HepG2 (cell line): ENCODE results near the gene RABGAP1L. TPM values are rescaled to one million over a fixed set of nuclear protein-coding genes. Genes with fewer than 3 reads are reported as not detected.
"Not testable (repeated sequence)": the region's sequence is repeated elsewhere in the genome, so short reads cannot be mapped to it uniquely, and the experiment has no call there.

ENCODE experiments used
- ATAC-seq: fragments of 200-7000 bp; cut with Tn5 transposase; 3 replicates; pipeline ENCODE4 v1.9.1; 2020; ENCODE audit warnings: mild to moderate bottlenecking, moderate library complexity
- BruUV-seq: library from RNA; stranded (reverse); fragments of 400-500 nt; replicated peaks from 2 replicates; lab custom pipeline; 2021; lab: Mats Ljungman, UMichigan
- CTCF ChIA-PET: fragments of 300-600 bp; formaldehyde crosslinking; extraction: SDS; loops from one replicate; lab custom pipeline; 2021; ENCODE audit warnings: low total read pairs, inconsistent platforms, low intra/inter-chr PET ratio; lab: Yijun Ruan, JAX
- POLR2A ChIA-PET: fragments of 350-600 bp; sonication (Branson Sonifier 250); formaldehyde crosslinking; loops from one replicate; lab custom pipeline; 2020; ENCODE audit warnings: antibody characterized with exemption, inconsistent platforms; lab: Yijun Ruan, JAX
- DNase-seq: peaks from one replicate; pipeline ENCODE4 v3.0.0-alpha.2; 2015; ENCODE audit warnings: low spot score
- FAIRE-seq: peaks from 3 replicates; lab custom pipeline; 2011; peaks lifted over from hg19 to GRCh38; lab: Jason Lieb, UNC
- H2AFZ ChIP-seq: one replicate; pipeline ENCODE4 v1.6.1; 2011; ENCODE audit warnings: low read length, inconsistent platforms
- H3K27ac ChIP-seq: fragments of 300-600 bp; 3 replicates; pipeline ENCODE4 v1.8.0; 2011; ENCODE audit warnings: mixed run types, mild to moderate bottlenecking, mixed read lengths, low read length, inconsistent platforms; ENCODE audit not compliant: insufficient read depth; ENCODE audit errors: extremely low read length
- H3K27me3 ChIP-seq, 2 experiments: fragments of 200-600 bp in 1 of 2; 2 replicates in 1 of 2; 3 replicates in 1 of 2; pipeline versions ENCODE4 v1.6.0 to v1.8.0; 2011; ENCODE audit warnings: low read length in 2 of 2, mild to moderate bottlenecking in 2 of 2, moderate library complexity in 2 of 2, inconsistent platforms in 1 of 2; ENCODE audit not compliant: insufficient read depth in 2 of 2, control insufficient read depth in 1 of 2
- H3K36me3 ChIP-seq, 2 experiments: fragments of 200-600 bp in 1 of 2; replicated peaks in 1 of 2; 2 replicates in 1 of 2; 3 replicates in 1 of 2; pipeline versions ENCODE4 v1.5.1 to v1.8.0; 2011; ENCODE audit warnings: low read length in 2 of 2, inconsistent platforms in 1 of 2; ENCODE audit not compliant: insufficient read depth in 2 of 2, control insufficient read depth in 1 of 2
- H3K4me1 ChIP-seq: 2 replicates; pipeline ENCODE4 v1.5.1; 2012; ENCODE audit warnings: low read length, inconsistent platforms; ENCODE audit not compliant: insufficient read depth
- H3K4me2 ChIP-seq: 2 replicates; pipeline ENCODE4 v1.6.0; 2011; ENCODE audit warnings: low read depth, low read length, inconsistent platforms
- H3K4me3 ChIP-seq, 3 experiments: fragments of 200-600 bp in 1 of 3; sonication (generic), shearing (Covaris generic) in 1 of 3; replicated peaks in 1 of 3; 2 replicates each; pipeline ENCODE4 v1.5.1; 2011 to 2016; ENCODE audit warnings: low read length in 3 of 3, inconsistent platforms in 2 of 3, low read depth in 2 of 3, mild to moderate bottlenecking in 2 of 3, control low read depth in 1 of 3, mixed read lengths in 1 of 3; ENCODE audit not compliant: insufficient read depth in 1 of 3
- H3K79me2 ChIP-seq: one replicate; pipeline ENCODE4 v1.6.1; 2011; ENCODE audit warnings: low read length, inconsistent platforms; ENCODE audit not compliant: insufficient read depth
- H3K9ac ChIP-seq: 2 replicates; pipeline ENCODE4 v1.6.0; 2011; ENCODE audit warnings: mild to moderate bottlenecking, low read depth, low read length, inconsistent platforms; ENCODE audit not compliant: insufficient read depth
- H3K9me3 ChIP-seq: 2 replicates; pipeline ENCODE4 v1.5.1; 2012; ENCODE audit warnings: mild to moderate bottlenecking, low read length
- H4K20me1 ChIP-seq: 2 replicates; pipeline ENCODE4 v1.6.0; 2011; ENCODE audit warnings: inconsistent platforms, mild to moderate bottlenecking, low read length, moderate library complexity; ENCODE audit not compliant: insufficient read depth
- ZKSCAN1 ChIP-seq: fragments of 150-350 bp; IDR thresholded peaks from 2 replicates; pipeline ENCODE4 v1.6.1; 2014; ENCODE audit warnings: low read length
- WGBS: methylation state at CpG from one replicate; pipeline ENCODE4 v1.1.6; 2017; ENCODE audit warnings: low lambda C conversion rate; 5-methylcytosine and 5-hydroxymethylcytosine counted together
- in situ Hi-C: cut with HindIII; loops from 2 replicates; pipeline ENCODE4 v1.10.0; 2017; ENCODE audit warnings: low pct_unique_long_range_greater_than_20kb; ENCODE audit not compliant: extremely low pct_ligation_motif_present
- intact Hi-C: fragments of 100-400 bp; cut with micrococcal nuclease; formaldehyde crosslinking; loops from one replicate; pipeline ENCODE4 v1.10.0; 2022; ENCODE audit not compliant: unreplicated experiment
- polyA plus RNA-seq, 8 experiments: library from polyadenylated mRNA; depleted of rRNA in 3 of 8; stranded (reverse) in 7 of 8; unstranded in 1 of 8; fragments of >200 nt; fragmentation: Illumina TruSeq in 4 of 8; extraction: Trizol in 4 of 8; gene quantifications; 2 replicates each; pipeline versions ENCODE4 v1.2.1 to v1.2.3, GENCODE V29; 2011 to 2016; ENCODE audit warnings: low read depth in 4 of 8, missing spikeins in 1 of 8, mixed read lengths in 1 of 8; ENCODE audit not compliant: insufficient read depth in 1 of 8
- total RNA-seq, 5 experiments: library from RNA; depleted of rRNA; stranded (reverse); fragments of >200 nt; fragmentation: Illumina TruSeq; extraction: Trizol; gene quantifications; 2 replicates each; pipeline ENCODE4 v1.2.3, GENCODE V29; 2016; ENCODE audit warnings: low read depth in 1 of 5
- TF ChIP-seq, protein P1 (sequence below), 2 experiments: sonication (generic) in 1 of 2; formaldehyde crosslinking in 1 of 2; IDR thresholded peaks; 2 replicates each; pipeline versions ENCODE4 v1.4.0 to v1.6.1; 2016 to 2020; ENCODE audit warnings: borderline replicate concordance in 1 of 2, low read depth in 1 of 2, mild to moderate bottlenecking in 1 of 2, missing genetic modification reagents in 1 of 2

RABGAP1L gene
- total and polyA plus RNA-seq, 2 of the 13 experiments (the other 11 are each of a cell fraction or from before 2014, with no cell fraction given) = 7.9 to 22.6 TPM

DNA sequence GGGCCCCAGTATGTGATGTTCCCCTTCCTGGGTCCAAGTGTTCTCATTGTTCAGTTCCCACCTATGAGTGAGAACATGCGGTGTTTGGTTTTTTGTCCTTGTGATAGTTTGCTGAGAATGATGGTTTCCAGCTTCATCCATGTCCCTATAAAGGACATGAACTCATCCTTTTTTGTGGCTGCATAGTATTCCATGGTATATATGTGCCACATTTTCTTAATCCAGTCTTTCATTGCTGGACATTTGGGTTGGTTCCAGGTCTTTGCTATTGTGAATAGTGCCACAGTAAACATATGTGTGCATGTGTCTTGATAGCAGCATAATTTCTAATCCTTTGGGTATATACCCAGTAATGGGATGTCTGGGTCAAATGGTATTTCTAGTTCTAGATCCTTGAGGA is 736.3 kb downstream of the RABGAP1L start:
- H3K27ac ChIP-seq, POLR2A ChIA-PET, H3K4me2 ChIP-seq, H3K36me3 ChIP-seq, H3K9me3 ChIP-seq, DNase-seq, in situ Hi-C loops, H3K9ac ChIP-seq, H4K20me1 ChIP-seq, CTCF ChIA-PET, intact Hi-C loops, H3K27me3 ChIP-seq, H3K4me3 ChIP-seq, BruUV-seq, ATAC-seq, H3K79me2 ChIP-seq, FAIRE-seq, H2AFZ ChIP-seq: not testable (repeated sequence)
- 100% methylated on average over 1 of the region's 1 CpG for WGBS
- peaks cover 13% of the 10 kb centered on the region for H3K4me1 ChIP-seq

DNA sequence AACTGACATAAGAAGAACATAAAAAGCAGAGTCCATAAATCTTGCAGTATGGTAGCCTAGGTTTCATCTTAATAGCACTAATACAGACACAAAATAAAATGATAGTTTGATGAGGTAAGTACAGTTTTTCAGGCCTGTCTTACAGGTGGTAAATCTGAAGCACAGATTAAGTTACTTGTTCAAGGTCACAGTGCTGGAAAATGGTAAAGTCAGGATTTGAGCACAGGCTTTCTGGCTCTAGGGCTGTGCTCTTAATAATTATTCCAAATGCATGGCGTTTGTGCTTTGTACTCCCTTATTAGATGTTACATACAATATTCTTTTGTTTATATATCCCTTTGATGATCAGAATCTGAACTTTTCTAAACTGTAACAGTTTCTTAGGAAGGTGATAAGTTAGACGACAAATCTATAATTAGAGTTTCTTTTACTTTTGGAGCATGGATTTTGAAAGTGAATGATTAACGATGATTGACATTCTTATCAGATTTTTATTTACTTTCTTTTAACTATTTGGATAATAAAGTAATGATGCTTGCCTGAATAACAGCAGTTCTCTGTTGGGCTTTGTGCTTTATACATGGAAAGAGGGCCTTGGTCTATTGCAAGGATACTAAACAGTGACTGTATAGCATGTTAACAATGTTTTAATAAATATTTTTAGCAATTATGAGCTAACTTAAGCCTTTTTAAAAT is 738.9 kb downstream of the RABGAP1L start:
- ChIA-PET CTCF (no interaction called here), POLR2A (no interaction called here)
- Histone ChIP-seq H4K20me1 (no peaks in the 10 kb centered on the region), H2AFZ (no peak overlapping the region), H3K4me2 (no peak overlapping the region; the same call in 1 of the 2 replicates), H3K4me3 (no peak overlapping the region), H3K4me1 (peaks cover 16% of the 10 kb centered on the region), H3K27me3 (no peaks in the 10 kb centered on the region), H3K9me3 (peaks cover 6% of the 10 kb centered on the region; the same call in 1 of the 2 replicates), H3K36me3 (no peaks in the 10 kb centered on the region), H3K9ac (no peak overlapping the region), H3K79me2 (no peaks in the 10 kb centered on the region), H3K27ac (peak overlapping the region; percentile 27)
- no TSS peak for BruUV-seq
- DNase-seq (no peak), FAIRE-seq (no peak), ATAC-seq (no peak; the same call in 2 of the 3 replicates)
- in situ Hi-C loops (no loop called here), intact Hi-C loops (no loop called here)
- TF ChIP-seq, protein P1, sequence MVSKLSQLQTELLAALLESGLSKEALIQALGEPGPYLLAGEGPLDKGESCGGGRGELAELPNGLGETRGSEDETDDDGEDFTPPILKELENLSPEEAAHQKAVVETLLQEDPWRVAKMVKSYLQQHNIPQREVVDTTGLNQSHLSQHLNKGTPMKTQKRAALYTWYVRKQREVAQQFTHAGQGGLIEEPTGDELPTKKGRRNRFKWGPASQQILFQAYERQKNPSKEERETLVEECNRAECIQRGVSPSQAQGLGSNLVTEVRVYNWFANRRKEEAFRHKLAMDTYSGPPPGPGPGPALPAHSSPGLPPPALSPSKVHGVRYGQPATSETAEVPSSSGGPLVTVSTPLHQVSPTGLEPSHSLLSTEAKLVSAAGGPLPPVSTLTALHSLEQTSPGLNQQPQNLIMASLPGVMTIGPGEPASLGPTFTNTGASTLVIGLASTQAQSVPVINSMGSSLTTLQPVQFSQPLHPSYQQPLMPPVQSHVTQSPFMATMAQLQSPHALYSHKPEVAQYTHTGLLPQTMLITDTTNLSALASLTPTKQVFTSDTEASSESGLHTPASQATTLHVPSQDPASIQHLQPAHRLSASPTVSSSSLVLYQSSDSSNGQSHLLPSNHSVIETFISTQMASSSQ (IDR thresholded peaks at IDR 0.05; ENCODE audit: low read depth) = peak; percentile 62; the same call in 1 of the 2 replicates
- TF ChIP-seq, protein P1 (CRISPR knock-in tag; IDR thresholded peaks at IDR 0.05; ENCODE audit: borderline replicate concordance) = no peak; the same call in 1 of the 2 replicates
- no peak for TF ChIP-seq ZKSCAN1
- WGBS = 28% methylated on average over 3 of the region's 3 CpGs
